IMR-90 (cell line): ENCODE data around the gene KCNJ3. TPM values are rescaled to one million over a fixed set of nuclear protein-coding genes. Genes with fewer than 3 reads are reported as not detected.

Experiments
- ATAC-seq: fragments of 200-7000 bp; cut with Tn5 transposase; 2 replicates; pipeline ENCODE4 v1.9.1; 2020; ENCODE audit warnings: low read depth, mild to moderate bottlenecking, moderate library complexity
- BruUV-seq: library from RNA; stranded (reverse); fragments of 400-500 nt; replicated peaks from 2 replicates; lab custom pipeline; 2021; lab: Mats Ljungman, UMichigan
- CTCF ChIA-PET: fragments of 300-600 bp; formaldehyde crosslinking; extraction: SDS; loops from one replicate; lab custom pipeline; 2021; ENCODE audit warnings: antibody characterized with exemption; lab: Yijun Ruan, JAX
- POLR2A ChIA-PET: fragments of 300-600 bp; sonication (Branson Sonifier 250); formaldehyde crosslinking; loops from one replicate; lab custom pipeline; 2022; ENCODE audit warnings: antibody characterized with exemption; ENCODE audit not compliant: unreplicated experiment; lab: Charles Lee
- DNase-seq: peaks from one replicate; pipeline ENCODE4 v3.0.0; 2013
- H2AFZ ChIP-seq: replicated peaks from 2 replicates; pipeline ENCODE3; 2013; ENCODE audit warnings: low read length, mild to moderate bottlenecking; ENCODE audit not compliant: poor library complexity
- H2AK5ac ChIP-seq: 2 replicates; pipeline ENCODE4 v1.6.1; 2013; ENCODE audit warnings: low read depth, low read length, inconsistent platforms
- H2AK9ac ChIP-seq: replicated peaks from 2 replicates; pipeline ENCODE3; 2013; ENCODE audit warnings: mild to moderate bottlenecking, low read depth, low read length, moderate library complexity; ENCODE audit not compliant: poor library complexity
- H2BK120ac ChIP-seq: 2 replicates; pipeline ENCODE4 v1.6.1; 2013; ENCODE audit warnings: low read depth, low read length, inconsistent platforms
- H2BK15ac ChIP-seq: 3 replicates; pipeline ENCODE4 v1.6.1; 2013; ENCODE audit warnings: low read depth, low read length, inconsistent platforms
- H2BK20ac ChIP-seq: 2 replicates; pipeline ENCODE4 v1.6.1; 2013; ENCODE audit warnings: low read depth, mild to moderate bottlenecking, inconsistent platforms, low read length, moderate library complexity
- H2BK5ac ChIP-seq: 2 replicates; pipeline ENCODE4 v1.6.1; 2013; ENCODE audit warnings: mild to moderate bottlenecking, low read depth, low read length, inconsistent platforms; ENCODE audit not compliant: poor library complexity, severe bottlenecking
- H3K14ac ChIP-seq: replicated peaks from 2 replicates; pipeline ENCODE4 v1.6.1; 2013; ENCODE audit warnings: low read depth, low read length, inconsistent platforms
- H3K18ac ChIP-seq: 2 replicates; pipeline ENCODE4 v1.6.1; 2013; ENCODE audit warnings: low read depth, low read length, control low read depth
- H3K23ac ChIP-seq: 2 replicates; pipeline ENCODE4 v1.6.1; 2013; ENCODE audit warnings: low read depth, low read length, inconsistent platforms
- H3K27ac ChIP-seq: 2 replicates; pipeline ENCODE4 v1.5.1; 2013; ENCODE audit warnings: mild to moderate bottlenecking, control low read depth, low read length; ENCODE audit not compliant: insufficient read depth
- H3K27me3 ChIP-seq: 2 replicates; pipeline ENCODE4 v1.6.1; 2013; ENCODE audit warnings: low read length; ENCODE audit not compliant: control insufficient read depth, insufficient read depth
- H3K36me3 ChIP-seq: 2 replicates; pipeline ENCODE4 v1.6.1; 2013; ENCODE audit warnings: low read length, mixed read lengths; ENCODE audit not compliant: control insufficient read depth, insufficient read depth
- H3K4ac ChIP-seq: 2 replicates; pipeline ENCODE4 v1.6.1; 2013; ENCODE audit warnings: low read depth, low read length, inconsistent platforms
- H3K4me1 ChIP-seq: 2 replicates; pipeline ENCODE4 v1.6.1; 2013; ENCODE audit warnings: low read length, mixed read lengths; ENCODE audit not compliant: control insufficient read depth, insufficient read depth
- H3K4me2 ChIP-seq: 2 replicates; pipeline ENCODE4 v1.6.1; 2013; ENCODE audit warnings: low read depth, mild to moderate bottlenecking, control low read depth, low read length, moderate library complexity
- H3K4me3 ChIP-seq: 2 replicates; pipeline ENCODE4 v1.5.1; 2013; ENCODE audit warnings: low read depth, mild to moderate bottlenecking, control low read depth, low read length, moderate library complexity; ENCODE audit not compliant: insufficient read depth
- H3K56ac ChIP-seq: 2 replicates; pipeline ENCODE4 v1.6.1; 2013; ENCODE audit warnings: low read length, inconsistent platforms; ENCODE audit not compliant: insufficient read depth; ENCODE audit errors: extremely low read depth
- H3K79me1 ChIP-seq, 2 experiments: 2 replicates each; pipeline ENCODE4 v1.6.1; 2013; ENCODE audit warnings: low read length in 2 of 2, inconsistent platforms in 1 of 2, low read depth in 1 of 2
- H3K9ac ChIP-seq: 2 replicates; pipeline ENCODE4 v1.6.1; 2013; ENCODE audit warnings: low read depth, low read length, control low read depth
- H3K9me1 ChIP-seq: 2 replicates; pipeline ENCODE4 v1.6.1; 2013; ENCODE audit warnings: low read length, inconsistent platforms; ENCODE audit not compliant: insufficient read depth
- H3K9me3 ChIP-seq: 2 replicates; pipeline ENCODE4 v1.6.1; 2013; ENCODE audit warnings: low read length; ENCODE audit not compliant: control insufficient read depth, insufficient read depth
- H4K20me1 ChIP-seq: 2 replicates; pipeline ENCODE4 v1.6.1; 2013; ENCODE audit warnings: low read length, inconsistent platforms; ENCODE audit not compliant: insufficient read depth
- H4K5ac ChIP-seq: 2 replicates; pipeline ENCODE4 v1.6.1; 2013; ENCODE audit warnings: mild to moderate bottlenecking, low read depth, low read length, control low read depth
- H4K8ac ChIP-seq, 2 experiments: 2 replicates each; pipeline ENCODE4 v1.6.1; 2013; ENCODE audit warnings: low read depth in 2 of 2, low read length in 2 of 2, control low read depth in 1 of 2, inconsistent platforms in 1 of 2
- H4K91ac ChIP-seq: 2 replicates; pipeline ENCODE4 v1.6.1; 2013; ENCODE audit warnings: low read depth, low read length, inconsistent platforms; ENCODE audit not compliant: insufficient read depth
- BHLHE40 ChIP-seq: fragments of 150-350 bp; IDR thresholded peaks from 2 replicates; pipeline ENCODE4 v1.6.1; 2016; ENCODE audit warnings: mild to moderate bottlenecking, low read depth, low read length
- CEBPB ChIP-seq: IDR thresholded peaks from 2 replicates; pipeline ENCODE4 v1.6.1; 2012; ENCODE audit warnings: low read depth, low read length, improper control_type of control experiment
- CHD1 ChIP-seq: IDR thresholded peaks from 2 replicates; pipeline ENCODE4 v1.6.1; 2012; ENCODE audit warnings: low read depth, low read length, improper control_type of control experiment
- FOS ChIP-seq: fragments of 150-350 bp; IDR thresholded peaks from 2 replicates; pipeline ENCODE4 v1.6.1; 2016; ENCODE audit warnings: low read depth, low read length
- MAFK ChIP-seq: IDR thresholded peaks from 2 replicates; pipeline ENCODE4 v1.6.1; 2012; ENCODE audit warnings: low read depth, low read length, improper control_type of control experiment
- MAZ ChIP-seq: IDR thresholded peaks from 2 replicates; pipeline ENCODE4 v1.6.1; 2012; ENCODE audit warnings: low read depth, mild to moderate bottlenecking, low read length, improper control_type of control experiment, moderate library complexity, borderline replicate concordance
- MXI1 ChIP-seq: IDR thresholded peaks from 2 replicates; pipeline ENCODE4 v1.6.1; 2012; ENCODE audit warnings: low read depth, mild to moderate bottlenecking, low read length, moderate library complexity, borderline replicate concordance
- NFE2L2 ChIP-seq: fragments of 150-350 bp; IDR thresholded peaks from 2 replicates; pipeline ENCODE4 v1.6.1; 2016; ENCODE audit warnings: low read depth, mild to moderate bottlenecking, low read length
- POLR2A ChIP-seq: IDR thresholded peaks from 2 replicates; pipeline ENCODE4 v1.6.1; 2012; ENCODE audit warnings: mild to moderate bottlenecking, low read depth, low read length
- RAD21 ChIP-seq: IDR thresholded peaks from 2 replicates; pipeline ENCODE4 v1.6.1; 2012; ENCODE audit warnings: low read length, improper control_type of control experiment
- RCOR1 ChIP-seq: IDR thresholded peaks from 2 replicates; pipeline ENCODE4 v1.6.1; 2012; ENCODE audit warnings: mild to moderate bottlenecking, low read length, improper control_type of control experiment; ENCODE audit not compliant: insufficient replicate concordance
- RFX5 ChIP-seq: IDR thresholded peaks from 2 replicates; pipeline ENCODE4 v1.8.0; 2012; ENCODE audit warnings: low read depth, mild to moderate bottlenecking, low read length, moderate library complexity
- SMC3 ChIP-seq: fragments of 150-350 bp; IDR thresholded peaks from 2 replicates; pipeline ENCODE4 v1.6.1; 2016; ENCODE audit warnings: low read depth, mild to moderate bottlenecking, antibody characterized with exemption, low read length, moderate library complexity
- WGBS, 2 experiments: methylation state at CpG; one replicate each; pipeline versions ENCODE4 v1.1.5 to v1.1.7; 2013; ENCODE audit warnings: missing lambda C conversion rate in 2 of 2; ENCODE audit not compliant: insufficient read length in 1 of 2; ENCODE audit errors: extremely low coverage in 2 of 2; 5-methylcytosine and 5-hydroxymethylcytosine counted together
- dilution Hi-C: fragments of 300-500 bp; cut with HindIII; formaldehyde crosslinking; loops from one replicate; pipeline ENCODE4 v1.14.3; 2018; ENCODE audit warnings: low sequenced_read_pairs; ENCODE audit not compliant: unreplicated experiment
- in situ Hi-C: fragments of 300-500 bp; cut with MboI; formaldehyde crosslinking; loops from 3 replicates; pipeline ENCODE4 v1.14.3; 2019; ENCODE audit warnings: low sequenced_read_pairs, inconsistent platforms, mixed read lengths
- intact Hi-C: fragments of 100-400 bp; cut with micrococcal nuclease; formaldehyde crosslinking; loops from 2 replicates; pipeline ENCODE4 v1.10.0; 2022
- polyA plus RNA-seq, 3 experiments: library from polyadenylated mRNA; depleted of rRNA; stranded (reverse); fragments of >200 nt; gene quantifications; 2 replicates each; pipeline ENCODE4 v1.2.3, GENCODE V29; 2012; ENCODE audit warnings: low replicate concordance in 1 of 3
- total RNA-seq: library from RNA; depleted of rRNA; stranded (reverse); fragments of >200 nt; gene quantifications from 2 replicates; pipeline ENCODE4 v1.2.3, GENCODE V29; 2012
- TF ChIP-seq, protein P1 (sequence below): fragments of 150-350 bp; IDR thresholded peaks from 2 replicates; pipeline ENCODE4 v1.6.1; 2016; ENCODE audit warnings: low read depth, mild to moderate bottlenecking, low read length, moderate library complexity, borderline replicate concordance
- TF ChIP-seq, protein P2 (sequence below): fragments of 150-350 bp; IDR thresholded peaks from 2 replicates; pipeline ENCODE4 v1.6.1; 2017; ENCODE audit warnings: mild to moderate bottlenecking, antibody characterized with exemption, low read length, low read depth
- TF ChIP-seq, protein P3 (sequence below): conservative IDR thresholded peaks from 2 replicates; pipeline ENCODE4 v1.5.1; 2012; ENCODE audit warnings: mild to moderate bottlenecking, low read depth, low read length, improper control_type of control experiment

The KCNJ3 gene
- total and polyA plus RNA-seq, 2 of the 4 experiments (the other 2 are of a cell fraction): not detected

DNA sequence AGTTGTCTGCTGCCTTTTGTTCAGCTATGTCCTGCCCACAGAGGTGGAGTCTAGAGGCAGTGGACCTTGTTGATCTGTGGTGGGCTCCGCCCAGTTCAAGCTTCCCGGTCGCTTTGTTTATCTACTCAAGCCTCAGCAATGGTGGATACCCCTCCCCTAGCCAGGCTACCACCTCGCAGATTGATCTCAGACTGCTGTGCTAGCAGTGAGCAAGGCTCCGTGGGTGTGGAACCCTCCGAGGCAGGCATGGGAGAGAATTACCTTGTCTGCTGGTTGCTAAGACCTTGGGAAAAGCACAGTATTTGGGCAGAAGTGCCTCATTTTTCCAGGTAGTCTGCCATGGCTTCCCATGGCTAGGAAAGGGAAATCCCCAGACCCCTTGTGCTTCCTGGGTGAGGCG is 146.0 kb downstream of the KCNJ3 start:
- Histone ChIP-seq H2AK9ac (no peak overlapping the region), H3K9me1 (no peaks in the 10 kb centered on the region), H3K23ac (no peak overlapping the region), H2AFZ (no peak overlapping the region), H3K4me3 (no peak overlapping the region), H3K4me1 (no peaks in the 10 kb centered on the region), H3K4me2 (no peak overlapping the region), H3K18ac (no peak overlapping the region), H2BK20ac (no peak overlapping the region), H3K9ac (no peak overlapping the region), H4K20me1 (no peaks in the 10 kb centered on the region), H3K27ac (no peak overlapping the region), H2BK5ac (no peak overlapping the region), H2AK5ac (no peak overlapping the region), H3K9me3 (peaks cover 7% of the 10 kb centered on the region; the same call in 1 of the 2 replicates), H2BK120ac (no peak overlapping the region), H3K56ac (no peak overlapping the region), H3K14ac (no peak overlapping the region), H4K5ac (no peak overlapping the region), H3K27me3 (no peaks in the 10 kb centered on the region), H2BK15ac (no peak overlapping the region), H4K8ac (no peak overlapping the region), H4K91ac (no peak overlapping the region), H3K36me3 (no peaks in the 10 kb centered on the region), H3K4ac (no peak overlapping the region), H3K79me1 (no peaks in the 10 kb centered on the region)
- CTCF ChIA-PET: no interaction called here
- no TSS peak for BruUV-seq
- TF ChIP-seq BHLHE40: no peak
- TF ChIP-seq MXI1: no peak
- no peak for TF ChIP-seq POLR2A
- TF ChIP-seq, protein P1, sequence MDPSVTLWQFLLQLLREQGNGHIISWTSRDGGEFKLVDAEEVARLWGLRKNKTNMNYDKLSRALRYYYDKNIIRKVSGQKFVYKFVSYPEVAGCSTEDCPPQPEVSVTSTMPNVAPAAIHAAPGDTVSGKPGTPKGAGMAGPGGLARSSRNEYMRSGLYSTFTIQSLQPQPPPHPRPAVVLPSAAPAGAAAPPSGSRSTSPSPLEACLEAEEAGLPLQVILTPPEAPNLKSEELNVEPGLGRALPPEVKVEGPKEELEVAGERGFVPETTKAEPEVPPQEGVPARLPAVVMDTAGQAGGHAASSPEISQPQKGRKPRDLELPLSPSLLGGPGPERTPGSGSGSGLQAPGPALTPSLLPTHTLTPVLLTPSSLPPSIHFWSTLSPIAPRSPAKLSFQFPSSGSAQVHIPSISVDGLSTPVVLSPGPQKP: no peak
- TF ChIP-seq SMC3: no peak
- TF ChIP-seq RCOR1: no peak
- TF ChIP-seq CHD1: no peak
- TF ChIP-seq MAFK: no peak
- no peak for TF ChIP-seq CEBPB
- no peak for TF ChIP-seq RAD21
- no peak for TF ChIP-seq FOS
- TF ChIP-seq MAZ: no peak
- no peak for TF ChIP-seq RFX5
- TF ChIP-seq NFE2L2: no peak
- TF ChIP-seq, protein P2, sequence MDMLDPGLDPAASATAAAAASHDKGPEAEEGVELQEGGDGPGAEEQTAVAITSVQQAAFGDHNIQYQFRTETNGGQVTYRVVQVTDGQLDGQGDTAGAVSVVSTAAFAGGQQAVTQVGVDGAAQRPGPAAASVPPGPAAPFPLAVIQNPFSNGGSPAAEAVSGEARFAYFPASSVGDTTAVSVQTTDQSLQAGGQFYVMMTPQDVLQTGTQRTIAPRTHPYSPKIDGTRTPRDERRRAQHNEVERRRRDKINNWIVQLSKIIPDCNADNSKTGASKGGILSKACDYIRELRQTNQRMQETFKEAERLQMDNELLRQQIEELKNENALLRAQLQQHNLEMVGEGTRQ: no peak
- TF ChIP-seq, protein P3, sequence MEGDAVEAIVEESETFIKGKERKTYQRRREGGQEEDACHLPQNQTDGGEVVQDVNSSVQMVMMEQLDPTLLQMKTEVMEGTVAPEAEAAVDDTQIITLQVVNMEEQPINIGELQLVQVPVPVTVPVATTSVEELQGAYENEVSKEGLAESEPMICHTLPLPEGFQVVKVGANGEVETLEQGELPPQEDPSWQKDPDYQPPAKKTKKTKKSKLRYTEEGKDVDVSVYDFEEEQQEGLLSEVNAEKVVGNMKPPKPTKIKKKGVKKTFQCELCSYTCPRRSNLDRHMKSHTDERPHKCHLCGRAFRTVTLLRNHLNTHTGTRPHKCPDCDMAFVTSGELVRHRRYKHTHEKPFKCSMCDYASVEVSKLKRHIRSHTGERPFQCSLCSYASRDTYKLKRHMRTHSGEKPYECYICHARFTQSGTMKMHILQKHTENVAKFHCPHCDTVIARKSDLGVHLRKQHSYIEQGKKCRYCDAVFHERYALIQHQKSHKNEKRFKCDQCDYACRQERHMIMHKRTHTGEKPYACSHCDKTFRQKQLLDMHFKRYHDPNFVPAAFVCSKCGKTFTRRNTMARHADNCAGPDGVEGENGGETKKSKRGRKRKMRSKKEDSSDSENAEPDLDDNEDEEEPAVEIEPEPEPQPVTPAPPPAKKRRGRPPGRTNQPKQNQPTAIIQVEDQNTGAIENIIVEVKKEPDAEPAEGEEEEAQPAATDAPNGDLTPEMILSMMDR: no peak
- in situ Hi-C loops: no loop called here
- ATAC-seq (no peak), DNase-seq (no peak)
- 50% methylated on average over 2 of the region's 7 CpGs; no CpG with 5 or more reads in 1 of the 2 experiments for WGBS, 2 experiments
- POLR2A ChIA-PET: no interaction called here
- intact Hi-C loops: no loop called here
- dilution Hi-C loops: no loop called here
